ENCODE data around the gene NPTX1.

The NPTX1 gene

GRCh38 chr17:80444644-80444979 lies 31.8 kb downstream of the NPTX1 start:
- no peak overlapping the region for H3K9ac ChIP-seq (ENCODE audit: low read depth, low read length)
- H3K27ac ChIP-seq (ENCODE audit: low read length): no peak overlapping the region
- no peaks in the 10 kb centered on the region for H3K27me3 ChIP-seq (ENCODE audit: insufficient read depth, low read length, poor library complexity)
- no peaks in the 10 kb centered on the region for H3K9me3 ChIP-seq (ENCODE audit: insufficient read depth, low read length, severe bottlenecking)
- DNase-seq (no peak), ATAC-seq (ENCODE audit: insufficient read depth, low read depth) (no peak)
- H2AFZ ChIP-seq (ENCODE audit: low read depth, low read length): no peak overlapping the region
- H3K36me3 ChIP-seq (ENCODE audit: insufficient read depth, low read length): no peaks in the 10 kb centered on the region
- no peaks in the 10 kb centered on the region for H3K4me1 ChIP-seq (ENCODE audit: insufficient read depth, low read length)
- H3K4me3 ChIP-seq (ENCODE audit: low read depth in 1 of 2, low read length in 2 of 2): no peak overlapping the region
- no peak overlapping the region for H3K4me2 ChIP-seq (ENCODE audit: insufficient read depth, low read length)
- H4K20me1 ChIP-seq (ENCODE audit: insufficient read depth, low read length): peaks cover 8% of the 10 kb centered on the region
- H3K79me2 ChIP-seq (ENCODE audit: insufficient read depth, low read length): no peaks in the 10 kb centered on the region
- TF ChIP-seq EZH2 (IDR thresholded peaks at IDR 0.05; ENCODE audit: borderline replicate concordance, low read depth, low read length, severe bottlenecking): no peak
- TF ChIP-seq, protein P1, sequence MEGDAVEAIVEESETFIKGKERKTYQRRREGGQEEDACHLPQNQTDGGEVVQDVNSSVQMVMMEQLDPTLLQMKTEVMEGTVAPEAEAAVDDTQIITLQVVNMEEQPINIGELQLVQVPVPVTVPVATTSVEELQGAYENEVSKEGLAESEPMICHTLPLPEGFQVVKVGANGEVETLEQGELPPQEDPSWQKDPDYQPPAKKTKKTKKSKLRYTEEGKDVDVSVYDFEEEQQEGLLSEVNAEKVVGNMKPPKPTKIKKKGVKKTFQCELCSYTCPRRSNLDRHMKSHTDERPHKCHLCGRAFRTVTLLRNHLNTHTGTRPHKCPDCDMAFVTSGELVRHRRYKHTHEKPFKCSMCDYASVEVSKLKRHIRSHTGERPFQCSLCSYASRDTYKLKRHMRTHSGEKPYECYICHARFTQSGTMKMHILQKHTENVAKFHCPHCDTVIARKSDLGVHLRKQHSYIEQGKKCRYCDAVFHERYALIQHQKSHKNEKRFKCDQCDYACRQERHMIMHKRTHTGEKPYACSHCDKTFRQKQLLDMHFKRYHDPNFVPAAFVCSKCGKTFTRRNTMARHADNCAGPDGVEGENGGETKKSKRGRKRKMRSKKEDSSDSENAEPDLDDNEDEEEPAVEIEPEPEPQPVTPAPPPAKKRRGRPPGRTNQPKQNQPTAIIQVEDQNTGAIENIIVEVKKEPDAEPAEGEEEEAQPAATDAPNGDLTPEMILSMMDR (IDR thresholded peaks at IDR 0.05; ENCODE audit: borderline replicate concordance, extremely low read depth, low read length, poor library complexity, severe bottlenecking): no peak

- Histone ChIP-seq H2AFZ (ENCODE audit: low read depth, low read length) (no peak overlapping the region), H3K9me3 (ENCODE audit: insufficient read depth, low read length, severe bottlenecking) (no peaks in the 10 kb centered on the region), H3K4me3 (ENCODE audit: low read depth in 1 of 2, low read length in 2 of 2) (no peak overlapping the region), H4K20me1 (ENCODE audit: insufficient read depth, low read length) (peaks cover 9% of the 10 kb centered on the region), H3K9ac (ENCODE audit: low read depth, low read length) (no peak overlapping the region), H3K4me2 (ENCODE audit: insufficient read depth, low read length) (no peak overlapping the region), H3K79me2 (ENCODE audit: insufficient read depth, low read length) (no peaks in the 10 kb centered on the region), H3K4me1 (ENCODE audit: insufficient read depth, low read length) (no peaks in the 10 kb centered on the region), H3K27ac (ENCODE audit: low read length) (no peak overlapping the region), H3K27me3 (ENCODE audit: insufficient read depth, low read length, poor library complexity) (no peaks in the 10 kb centered on the region), H3K36me3 (ENCODE audit: insufficient read depth, low read length) (no peaks in the 10 kb centered on the region)
- ATAC-seq (ENCODE audit: insufficient read depth, low read depth): no peak
- no peak for DNase-seq
- no peak for TF ChIP-seq EZH2 (IDR thresholded peaks at IDR 0.05; ENCODE audit: borderline replicate concordance, low read depth, low read length, severe bottlenecking)
- TF ChIP-seq, protein P1 (IDR thresholded peaks at IDR 0.05; ENCODE audit: borderline replicate concordance, extremely low read depth, low read length, poor library complexity, severe bottlenecking): no peak
These were observed 32.3 kb downstream of the NPTX1 start for GRCh38 chr17:80443916-80444643.

- Histone ChIP-seq H3K4me2 (ENCODE audit: insufficient read depth, low read length) (no peak overlapping the region), H3K4me3 (ENCODE audit: low read depth in 1 of 2, low read length in 2 of 2) (no peak overlapping the region), H3K79me2 (ENCODE audit: insufficient read depth, low read length) (no peaks in the 10 kb centered on the region), H3K9me3 (ENCODE audit: insufficient read depth, low read length, severe bottlenecking) (no peaks in the 10 kb centered on the region), H4K20me1 (ENCODE audit: insufficient read depth, low read length) (peaks cover 9% of the 10 kb centered on the region), H3K36me3 (ENCODE audit: insufficient read depth, low read length) (no peaks in the 10 kb centered on the region), H3K9ac (ENCODE audit: low read depth, low read length) (no peak overlapping the region), H3K27ac (ENCODE audit: low read length) (no peak overlapping the region), H3K27me3 (ENCODE audit: insufficient read depth, low read length, poor library complexity) (no peaks in the 10 kb centered on the region), H2AFZ (ENCODE audit: low read depth, low read length) (no peak overlapping the region), H3K4me1 (ENCODE audit: insufficient read depth, low read length) (no peaks in the 10 kb centered on the region)
- ATAC-seq (ENCODE audit: insufficient read depth, low read depth): no peak
- TF ChIP-seq, protein P1 (IDR thresholded peaks at IDR 0.05; ENCODE audit: borderline replicate concordance, extremely low read depth, low read length, poor library complexity, severe bottlenecking): no peak
- no peak for TF ChIP-seq EZH2 (IDR thresholded peaks at IDR 0.05; ENCODE audit: borderline replicate concordance, low read depth, low read length, severe bottlenecking)
- DNase-seq: no peak
These were observed 32.9 kb downstream of the NPTX1 start for GRCh38 chr17:80443498-80443897.
